ENCODE measurements around the gene PIK3AP1.

GRCh38 chr10:96684826-96685225 is 35.5 kb downstream of the PIK3AP1 start:
- no peak for TF ChIP-seq CTCF (IDR thresholded peaks at IDR 0.05; ENCODE audit: insufficient read depth, low read length)
- TF ChIP-seq, protein P1, sequence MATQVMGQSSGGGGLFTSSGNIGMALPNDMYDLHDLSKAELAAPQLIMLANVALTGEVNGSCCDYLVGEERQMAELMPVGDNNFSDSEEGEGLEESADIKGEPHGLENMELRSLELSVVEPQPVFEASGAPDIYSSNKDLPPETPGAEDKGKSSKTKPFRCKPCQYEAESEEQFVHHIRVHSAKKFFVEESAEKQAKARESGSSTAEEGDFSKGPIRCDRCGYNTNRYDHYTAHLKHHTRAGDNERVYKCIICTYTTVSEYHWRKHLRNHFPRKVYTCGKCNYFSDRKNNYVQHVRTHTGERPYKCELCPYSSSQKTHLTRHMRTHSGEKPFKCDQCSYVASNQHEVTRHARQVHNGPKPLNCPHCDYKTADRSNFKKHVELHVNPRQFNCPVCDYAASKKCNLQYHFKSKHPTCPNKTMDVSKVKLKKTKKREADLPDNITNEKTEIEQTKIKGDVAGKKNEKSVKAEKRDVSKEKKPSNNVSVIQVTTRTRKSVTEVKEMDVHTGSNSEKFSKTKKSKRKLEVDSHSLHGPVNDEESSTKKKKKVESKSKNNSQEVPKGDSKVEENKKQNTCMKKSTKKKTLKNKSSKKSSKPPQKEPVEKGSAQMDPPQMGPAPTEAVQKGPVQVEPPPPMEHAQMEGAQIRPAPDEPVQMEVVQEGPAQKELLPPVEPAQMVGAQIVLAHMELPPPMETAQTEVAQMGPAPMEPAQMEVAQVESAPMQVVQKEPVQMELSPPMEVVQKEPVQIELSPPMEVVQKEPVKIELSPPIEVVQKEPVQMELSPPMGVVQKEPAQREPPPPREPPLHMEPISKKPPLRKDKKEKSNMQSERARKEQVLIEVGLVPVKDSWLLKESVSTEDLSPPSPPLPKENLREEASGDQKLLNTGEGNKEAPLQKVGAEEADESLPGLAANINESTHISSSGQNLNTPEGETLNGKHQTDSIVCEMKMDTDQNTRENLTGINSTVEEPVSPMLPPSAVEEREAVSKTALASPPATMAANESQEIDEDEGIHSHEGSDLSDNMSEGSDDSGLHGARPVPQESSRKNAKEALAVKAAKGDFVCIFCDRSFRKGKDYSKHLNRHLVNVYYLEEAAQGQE (IDR thresholded peaks at IDR 0.05; ENCODE audit: insufficient replicate concordance, low read depth): no peak
